Measurements from ENCODE around the gene TMEM203. TPM values are rescaled to one million over a fixed set of nuclear protein-coding genes. Genes with fewer than 3 reads are reported as not detected.

TMEM203 gene
- total and polyA plus RNA-seq, 2 of the 13 experiments (the other 11 are each of a cell fraction or from before 2014, with no cell fraction given) = 23.4 to 36.7 TPM

DNA sequence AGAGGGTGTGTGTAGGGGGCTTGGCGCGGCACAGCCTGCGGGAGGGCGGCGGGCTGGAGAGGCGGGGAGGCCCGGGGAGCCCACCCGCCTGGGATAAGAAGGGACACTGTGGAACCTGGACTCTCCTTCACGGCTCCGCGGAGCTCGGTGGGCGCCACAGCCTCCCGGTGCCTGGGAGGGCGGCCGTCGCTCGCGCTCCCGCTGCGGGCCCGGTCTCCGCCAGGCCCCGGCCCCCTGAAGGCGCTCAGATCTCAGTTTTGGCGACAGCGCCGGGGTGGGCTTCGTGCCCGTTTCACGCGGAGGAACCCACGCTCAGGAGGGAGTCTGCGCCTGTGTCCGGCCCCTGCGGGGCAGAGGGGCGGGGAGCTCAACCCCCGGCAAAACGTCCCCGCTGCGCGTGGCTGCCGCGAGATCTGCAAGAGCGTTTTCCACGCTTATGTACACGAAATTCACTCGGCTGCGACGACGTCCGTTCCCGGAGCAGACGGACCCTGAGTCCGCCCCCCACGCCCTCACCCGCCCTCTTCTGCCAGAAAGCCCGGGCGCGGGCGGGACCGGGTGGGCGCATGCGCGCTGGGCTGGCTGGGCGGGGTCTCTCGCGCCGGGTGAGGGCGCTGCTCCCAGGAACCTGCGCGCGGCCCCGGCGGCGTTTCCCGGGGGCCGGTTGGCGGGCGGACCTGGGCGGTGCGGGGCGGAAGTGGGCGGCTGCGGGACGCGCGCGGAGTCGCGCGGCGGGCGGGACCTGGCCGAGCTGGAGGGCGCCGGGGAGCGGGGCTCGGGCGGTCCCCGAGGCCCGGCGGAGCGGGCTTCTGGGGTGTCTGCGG, 49.4 kb upstream of the TMEM203 start, which contains the start of gene NELFB (continued):
- TF ChIP-seq HIC2 (CRISPR knock-in tag; IDR thresholded peaks at IDR 0.05; ENCODE audit: low read depth) (no peak), KMT2B (CRISPR knock-in tag; IDR thresholded peaks at IDR 0.05) (no peak), BRCA1 (CRISPR knock-in tag; IDR thresholded peaks at IDR 0.05) (no peak), ZNF772 (CRISPR knock-in tag; IDR thresholded peaks at IDR 0.05) (no peak), ZNF687 (CRISPR knock-in tag; IDR thresholded peaks at IDR 0.05) (peak; percentile 48), ZNF124 (CRISPR knock-in tag; IDR thresholded peaks at IDR 0.05) (peak; percentile 72; the same call in 1 of the 2 replicates), ESRRA (CRISPR knock-in tag; IDR thresholded peaks at IDR 0.05; ENCODE audit: low read depth) (peak; percentile 61; the same call in 1 of the 2 replicates), SMARCC2 (IDR thresholded peaks at IDR 0.05) (no peak), ZNF644 (CRISPR knock-in tag; IDR thresholded peaks at IDR 0.05; ENCODE audit: low read depth) (no peak), SMC3 (IDR thresholded peaks at IDR 0.05; ENCODE audit: low read length) (no peak), ZNF280D (CRISPR knock-in tag; IDR thresholded peaks at IDR 0.05) (no peak), MTF1 (CRISPR knock-in tag; IDR thresholded peaks at IDR 0.05) (no peak), JARID2 (CRISPR knock-in tag; IDR thresholded peaks at IDR 0.05; ENCODE audit: insufficient replicate concordance) (no peak), THAP11 (CRISPR knock-in tag; IDR thresholded peaks at IDR 0.05) (peak; percentile 88), ZNF354B (CRISPR knock-in tag; IDR thresholded peaks at IDR 0.05) (no peak), MAFK (conservative IDR thresholded peaks at IDR 0.05 in 1 of 2, IDR thresholded peaks at IDR 0.05 in 1 of 2; ENCODE audit: low read length in 2 of 2) (no peak), RARG (CRISPR knock-in tag; IDR thresholded peaks at IDR 0.05; ENCODE audit: low read depth) (no peak), FOXP4 (CRISPR knock-in tag; IDR thresholded peaks at IDR 0.05) (no peak), ZNF367 (CRISPR knock-in tag; IDR thresholded peaks at IDR 0.05; ENCODE audit: borderline replicate concordance) (no peak; the same call in 1 of the 2 replicates)
